HG03135 (cell line): Measurements from ENCODE around the gene MEGF11.

Experiments
- ATAC-seq: cut with Tn5 transposase; IDR thresholded peaks from one replicate; pipeline ENCODE4 v1.9.1; 2021; ENCODE audit warnings: mild to moderate bottlenecking, moderate library complexity; ENCODE audit not compliant: unreplicated experiment

MEGF11 gene

DNA sequence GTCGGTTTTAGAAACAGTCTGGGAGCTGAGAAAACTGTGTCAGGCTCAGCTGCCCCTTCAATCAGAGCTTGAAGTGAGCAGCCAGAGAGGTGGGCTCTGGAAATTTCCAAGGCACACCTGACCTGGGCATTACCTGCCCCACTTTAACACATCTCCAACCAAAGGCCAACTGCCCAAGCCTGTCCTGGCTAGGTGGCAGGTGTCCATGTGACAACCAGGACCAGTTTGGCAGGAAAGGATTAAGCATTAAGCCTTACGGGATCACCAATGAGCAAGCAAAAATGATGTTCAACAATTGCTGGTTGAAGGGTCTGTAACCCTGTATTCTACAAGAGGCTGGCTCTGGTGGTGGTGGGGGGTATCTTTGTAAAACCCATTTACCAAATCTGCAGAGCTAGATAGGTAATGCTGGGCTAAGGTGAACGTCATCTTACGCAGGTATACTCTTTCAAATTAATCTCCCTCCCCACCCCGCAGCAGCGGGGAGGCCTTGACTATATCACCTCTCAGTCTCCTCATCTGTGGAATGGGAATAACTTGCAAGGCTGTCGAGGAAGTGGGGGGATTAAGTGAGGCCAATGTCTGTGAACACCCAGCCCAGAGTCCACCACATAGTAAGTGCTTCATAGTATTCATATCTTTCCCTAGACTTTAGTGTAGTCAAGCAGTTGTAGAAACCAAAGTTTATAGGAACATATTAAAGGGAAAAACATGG, 183.2 kb downstream of the MEGF11 start:
- ATAC-seq: no peak

DNA sequence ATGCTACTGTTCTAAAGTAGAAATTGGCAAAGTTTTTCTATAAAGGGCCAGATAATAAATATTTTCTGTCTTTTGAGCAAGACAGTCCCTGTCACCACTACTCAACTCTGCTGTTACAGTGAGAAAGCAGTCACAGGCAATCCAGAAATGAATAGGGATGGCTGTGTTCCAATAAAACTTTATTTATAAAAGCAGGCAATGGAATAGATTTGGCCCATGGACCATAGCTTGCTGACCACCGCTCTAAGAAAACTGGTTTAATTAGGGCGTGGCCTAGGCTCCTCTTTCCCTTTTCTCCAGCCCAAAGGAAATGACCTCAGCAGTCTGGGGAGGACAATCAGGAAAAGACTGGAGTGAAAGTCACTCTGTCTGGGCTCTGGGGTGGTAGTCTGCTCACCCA, 183.8 kb downstream of the MEGF11 start:
- no peak for ATAC-seq

DNA sequence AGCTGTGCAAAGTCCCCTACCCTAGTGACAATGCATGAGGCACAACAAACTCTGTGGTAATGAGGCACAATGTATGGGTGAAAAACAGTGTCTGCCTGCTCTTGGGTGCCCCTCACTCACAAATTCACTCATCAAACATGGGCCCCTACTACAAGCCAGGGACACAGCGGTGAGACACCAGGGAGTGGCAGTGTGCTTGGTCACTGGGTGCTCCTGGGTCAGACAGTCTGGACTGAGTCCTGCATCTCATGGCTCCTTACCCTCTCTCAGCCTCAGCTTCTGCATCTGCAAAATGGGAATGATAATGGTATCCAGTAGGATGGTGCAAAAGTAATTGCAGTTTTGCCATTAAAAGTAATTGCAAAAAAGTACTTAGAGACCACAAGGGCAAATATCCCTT, 184.7 kb downstream of the MEGF11 start:
- ATAC-seq: no peak

GRCh38 chr15:66067687-66068086, 185.9 kb downstream of the MEGF11 start:
- no peak for ATAC-seq

DNA sequence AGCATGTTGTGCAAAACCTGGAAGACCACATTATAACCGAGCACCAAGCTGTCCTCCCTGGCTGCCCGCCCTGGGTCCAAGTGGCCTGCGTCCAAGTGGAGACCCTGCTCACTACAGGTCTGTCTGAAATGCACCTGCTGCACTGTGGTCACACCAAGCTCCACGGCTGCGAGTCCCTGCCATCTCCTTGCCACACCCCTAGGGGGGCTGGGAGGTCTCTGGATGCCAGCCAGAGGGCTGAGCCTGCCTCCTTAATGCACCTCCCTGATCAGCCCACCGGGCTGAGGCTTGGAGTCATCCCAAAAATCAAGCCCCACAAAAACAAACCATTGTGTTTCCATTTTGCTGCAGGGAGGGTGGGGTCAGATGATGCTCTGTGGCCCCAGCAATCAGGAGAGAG, 187.1 kb downstream of the MEGF11 start:
- no peak for ATAC-seq

- ATAC-seq: no peak
Measured at GRCh38 chr15:66066005-66066404, 187.5 kb downstream of the MEGF11 start.

DNA sequence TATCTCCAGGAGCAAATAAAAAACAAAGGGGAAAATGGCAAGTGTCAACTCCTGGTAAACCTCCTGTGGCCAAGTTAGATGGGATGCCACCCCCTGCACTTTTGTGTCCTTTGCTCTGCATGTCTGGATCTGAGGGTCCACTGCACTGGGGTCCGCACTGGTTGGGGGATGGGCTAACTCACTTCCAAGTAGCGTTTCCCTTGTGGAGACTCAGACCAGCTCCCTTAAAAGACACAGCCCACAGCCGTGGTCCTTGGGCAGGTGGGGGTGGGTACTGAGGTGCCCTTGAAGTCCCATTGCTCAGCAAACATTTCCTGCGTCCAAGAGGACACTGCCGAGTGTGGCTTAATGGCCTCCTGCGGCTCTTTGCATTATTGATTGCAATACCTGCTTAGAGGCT, 188.2 kb downstream of the MEGF11 start:
- no peak for ATAC-seq

DNA sequence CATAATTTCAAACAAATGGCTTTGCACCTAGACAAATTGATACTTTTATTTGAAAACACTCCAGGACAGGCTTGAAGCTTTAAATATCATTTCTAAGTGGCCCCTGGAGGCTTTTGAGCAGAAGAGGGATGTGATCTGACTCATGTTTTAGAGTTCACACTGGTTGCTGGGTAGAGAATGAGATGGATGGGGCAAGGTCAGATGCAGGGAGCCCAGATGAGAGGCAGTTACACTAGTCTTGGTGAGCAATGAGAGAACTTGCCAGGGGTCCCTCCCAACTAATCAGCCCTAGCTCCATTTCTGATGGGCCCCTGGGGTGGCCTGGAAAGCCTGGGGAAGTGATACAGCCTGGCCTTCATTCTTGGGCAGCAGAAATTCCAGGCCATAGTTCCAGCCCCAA, 190.4 kb downstream of the MEGF11 start:
- no peak for ATAC-seq

- ATAC-seq: no peak
Measured at GRCh38 chr15:66057089-66057488, 196.5 kb downstream of the MEGF11 start.

- no peak for ATAC-seq
Measured at GRCh38 chr15:66053991-66054390, 199.6 kb downstream of the MEGF11 start.

- ATAC-seq: no peak
Measured at GRCh38 chr15:66051833-66052232, 201.7 kb downstream of the MEGF11 start.

DNA sequence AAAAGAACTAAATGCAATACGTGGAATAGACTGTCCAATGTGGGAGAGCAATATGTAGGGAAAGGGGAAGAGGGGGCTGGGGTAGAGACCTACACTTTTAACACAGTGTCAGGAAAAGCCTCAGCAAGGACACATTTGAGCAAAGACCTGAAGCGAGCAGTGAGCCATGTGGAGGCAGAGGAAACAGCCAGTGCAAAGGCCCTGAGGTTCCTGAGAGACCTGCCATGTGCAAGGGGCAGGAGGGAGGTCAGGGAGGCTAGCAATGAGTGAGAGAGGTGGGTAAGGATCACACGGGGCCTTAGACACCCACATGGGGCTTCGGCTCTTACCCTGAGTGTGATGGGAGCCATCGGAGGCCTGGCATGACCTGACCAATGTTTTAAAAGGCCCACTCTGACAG, 203.3 kb downstream of the MEGF11 start:
- no peak for ATAC-seq

DNA sequence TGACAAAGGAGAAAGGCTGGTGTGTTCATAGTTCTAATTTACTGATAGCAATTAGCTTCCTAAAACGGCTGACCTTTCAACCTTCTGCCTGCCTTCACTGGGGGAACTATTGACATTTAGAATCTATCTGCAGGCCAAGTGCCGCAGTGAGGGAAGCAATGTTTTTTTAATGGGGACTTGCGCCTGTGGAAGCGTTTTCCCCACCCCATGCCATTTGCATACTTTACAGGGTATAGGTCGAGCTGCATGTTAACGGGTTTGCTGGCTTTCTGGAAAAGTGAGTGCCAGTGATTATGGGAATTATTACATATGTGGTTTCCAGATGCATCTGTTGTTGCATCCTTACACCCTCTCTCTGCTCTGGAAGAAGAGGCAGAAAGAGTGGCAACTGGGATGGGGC, 204.2 kb downstream of the MEGF11 start:
- ATAC-seq: no peak

DNA sequence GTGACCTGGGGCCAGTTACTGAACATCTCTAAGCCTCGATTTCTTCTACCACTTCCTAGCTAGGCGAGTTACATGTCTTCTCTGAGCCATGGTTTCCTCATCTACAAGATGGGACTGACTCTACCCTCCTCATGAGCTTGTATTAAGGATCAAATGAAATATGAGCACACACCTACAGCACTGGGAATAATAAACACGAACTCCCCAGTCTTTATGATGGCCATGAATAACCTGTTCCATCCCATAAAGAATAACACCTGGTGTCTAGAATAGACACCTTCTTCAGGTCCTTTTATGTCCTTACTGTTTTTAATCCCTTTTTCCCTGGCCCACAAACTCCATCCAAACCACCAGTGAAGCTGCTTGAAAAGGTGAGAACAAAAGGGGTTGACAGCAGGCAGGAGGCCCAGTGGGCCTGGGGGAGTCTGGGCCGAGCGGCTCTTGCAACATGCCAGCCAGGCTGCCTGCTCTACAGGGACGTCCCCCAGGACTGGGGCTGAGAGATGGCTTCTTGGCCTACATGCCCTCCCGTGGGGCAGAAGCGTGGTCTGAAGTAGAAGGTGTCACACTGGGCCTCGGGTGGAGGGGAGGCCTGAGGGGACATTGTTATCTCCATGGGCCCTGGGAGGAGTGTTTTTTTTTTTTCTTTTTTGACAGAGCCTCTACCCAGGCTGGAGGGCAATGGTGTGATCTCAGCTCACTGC, 206.1 kb downstream of the MEGF11 start:
- no peak for ATAC-seq

DNA sequence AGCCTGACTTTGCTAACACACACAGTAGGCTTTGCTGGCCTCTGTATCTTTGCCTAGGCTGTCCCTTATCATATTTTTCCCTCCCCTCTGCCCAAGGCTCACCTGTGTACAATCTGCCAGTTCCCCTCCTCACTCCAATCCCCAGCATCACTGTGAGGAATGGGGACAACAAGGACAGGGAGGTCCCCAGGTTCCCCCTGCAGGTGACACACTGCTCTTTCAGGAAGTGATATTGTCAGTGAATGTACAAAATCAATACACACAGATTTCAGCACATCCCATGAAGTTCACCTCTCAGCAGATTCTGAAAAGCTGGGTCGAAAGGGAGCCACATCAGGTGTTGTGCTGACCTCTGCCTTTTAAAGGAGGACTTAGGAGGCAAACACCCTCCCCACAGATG, 206.8 kb downstream of the MEGF11 start:
- no peak for ATAC-seq

- ATAC-seq: no peak
Measured at GRCh38 chr15:66046326-66046725, 207.2 kb downstream of the MEGF11 start.

GRCh38 chr15:66045542-66045941, 208.0 kb downstream of the MEGF11 start:
- ATAC-seq: no peak

DNA sequence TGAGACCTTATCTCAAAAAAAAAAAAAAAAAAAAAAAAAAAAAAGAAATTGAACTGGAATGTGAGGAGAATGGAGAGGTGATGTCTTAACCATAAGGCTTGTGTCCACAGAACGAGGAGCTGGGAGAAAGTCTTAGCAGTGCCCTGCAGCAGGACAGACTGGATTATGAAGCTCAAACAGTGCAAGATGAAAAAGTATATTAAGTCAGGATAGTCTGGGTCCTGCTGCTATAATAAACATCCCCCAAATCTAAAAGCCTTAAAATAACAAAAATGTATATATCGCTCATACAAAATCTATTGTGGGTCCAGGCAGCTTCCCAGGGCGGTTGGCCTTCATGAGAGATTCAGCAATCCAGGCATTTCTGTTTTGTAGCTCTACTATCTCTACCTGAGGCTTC, 208.7 kb downstream of the MEGF11 start:
- ATAC-seq: no peak

GRCh38 chr15:66043264-66043663, 210.3 kb downstream of the MEGF11 start:
- ATAC-seq: no peak

DNA sequence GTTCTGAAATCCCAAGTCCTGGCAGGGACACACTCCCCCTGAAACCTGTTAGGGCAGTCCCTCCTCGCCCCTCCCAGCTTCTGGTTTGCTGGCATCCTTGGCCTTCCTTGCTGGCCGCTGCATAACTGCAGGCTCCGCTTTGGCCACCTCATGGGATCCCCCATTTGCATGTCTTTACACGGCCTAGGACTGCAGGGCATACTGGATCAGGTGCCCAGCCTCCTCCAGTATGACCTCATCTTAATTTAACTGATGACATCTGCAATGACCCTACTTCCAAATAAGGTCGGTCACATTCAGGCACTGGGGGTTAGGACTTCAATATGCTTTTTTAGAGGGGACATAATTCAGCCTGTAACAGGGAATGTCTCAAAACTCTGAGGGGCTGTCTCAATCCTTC, 210.9 kb downstream of the MEGF11 start:
- ATAC-seq: no peak

- no peak for ATAC-seq
Measured at GRCh38 chr15:66041276-66041675, 212.3 kb downstream of the MEGF11 start.

GRCh38 chr15:66040211-66040892, 213.2 kb downstream of the MEGF11 start:
- ATAC-seq: no peak
